Kidney (tissue), 22 donors: Measurements from ENCODE around the gene MARCHF4. TPM values are rescaled to one million over a fixed set of nuclear protein-coding genes. Genes with fewer than 3 reads are reported as not detected.
A peak's percentile ranks its signal among the peaks of the same experiment; 100 is the strongest.

ENCODE experiments used
- DNase-seq, 5 donors: peaks; one replicate each; pipeline ENCODE4 v3.0.0-alpha.2; 2013 to 2020
- FAIRE-seq: peaks from 2 replicates; lab custom pipeline; 2012; peaks lifted over from hg19 to GRCh38; lab: Jason Lieb, UNC
- H3K27ac ChIP-seq, 2 donors: one replicate each; pipeline ENCODE4 v1.7.0; 2013; ENCODE audit warnings: low read depth in 2 of 2, low read length in 2 of 2, inconsistent platforms in 1 of 2
- H3K27me3 ChIP-seq: one replicate; pipeline ENCODE4 v1.7.1; 2013; ENCODE audit warnings: low read length, inconsistent platforms; ENCODE audit not compliant: control insufficient read depth, insufficient read depth
- H3K36me3 ChIP-seq, 3 donors: one replicate each; pipeline versions ENCODE4 v1.7.0 to v1.7.1; 2013; ENCODE audit warnings: low read length in 3 of 3, control low read depth in 1 of 3, inconsistent platforms in 1 of 3; ENCODE audit not compliant: insufficient read depth in 3 of 3, control insufficient read depth in 2 of 3
- H3K4me1 ChIP-seq, 3 donors: one replicate each; pipeline versions ENCODE4 v1.7.0 to v1.7.1; 2013; ENCODE audit warnings: low read length in 3 of 3, inconsistent platforms in 1 of 3, low read depth in 1 of 3; ENCODE audit not compliant: control insufficient read depth in 2 of 3, insufficient read depth in 2 of 3
- H3K4me3 ChIP-seq, 3 donors: one replicate each; pipeline versions ENCODE4 v1.7.0 to v1.8.1; 2013; ENCODE audit warnings: low read length in 3 of 3, control low read depth in 1 of 3, inconsistent platforms in 1 of 3
- H3K9ac ChIP-seq, 3 donors: one replicate each; pipeline versions ENCODE4 v1.7.0 to v1.7.1; 2013; ENCODE audit warnings: low read length in 3 of 3, control low read depth in 1 of 3, inconsistent platforms in 1 of 3
- H3K9me3 ChIP-seq, 3 donors: one replicate each; pipeline versions ENCODE4 v1.7.0 to v1.7.1; 2013; ENCODE audit warnings: low read length in 3 of 3, control low read depth in 1 of 3, inconsistent platforms in 1 of 3; ENCODE audit not compliant: control insufficient read depth in 2 of 3, insufficient read depth in 1 of 3
- CTCF ChIP-seq: IDR thresholded peaks from 3 replicates; pipeline ENCODE4 v1.5.1; 2012; ENCODE audit warnings: mild to moderate bottlenecking, moderate library complexity, borderline replicate concordance; ENCODE audit not compliant: insufficient read depth; ENCODE audit errors: extremely low read depth
- intact Hi-C: fragments of 100-400 bp; cut with DNase I; formaldehyde crosslinking; loops from one replicate; pipeline ENCODE4 v1.11.1; 2022
- long read RNA-seq, 10 donors: library from polyadenylated mRNA in 1 of 10; unstranded in 1 of 10; transcript quantifications; one replicate each; pipeline ENCODE4 v2.0.0 and lab custom pipeline, GENCODE V29; 2021 to 2026
- polyA plus RNA-seq: library from polyadenylated mRNA; stranded (reverse); fragments of 350-450 nt; fragmentation: Illumina TruSeq; extraction: RNeasy Lipid Tissue Mini Kit (QIAGEN cat#74804); gene quantifications from one replicate; pipeline ENCODE4 v1.2.3, GENCODE V29; 2014; ENCODE audit warnings: low read depth, low replicate concordance; ENCODE audit not compliant: insufficient read depth
- total RNA-seq: library from RNA; stranded (reverse); fragmentation: NEBNext Ultra II Directional; extraction: Animal tissue kit (Norgen Biotek cat#: 25700); gene quantifications from one replicate; pipeline ENCODE4 v1.2.1, GENCODE V29; 2021
- donor health status: control.
- donor health status: control.
- donor health status: control.
- donor health status: control.
- donor health status: control.
- donor health status: DM: yes; HTN: yes; CAD: no.
- donor health status: Normal renal cell carcinoma (clear cell type).

The MARCHF4 gene
- total RNA-seq (not detected), polyA plus RNA-seq (0.09 TPM)
- long read RNA-seq, donor 1 = 0 reads
- long read RNA-seq, donor 2 = 0 reads
- long read RNA-seq, donor 3 = 0 reads
- long read RNA-seq, donor 4 = 0 reads
- long read RNA-seq, donor 5 = 0 reads
- long read RNA-seq, donor 6 = 0 reads
- long read RNA-seq, donor 7 = 0 reads
- long read RNA-seq, donor 8 = 0 reads
- long read RNA-seq, donor 9, partial matches to known transcripts = 14 of 14 reads
- long read RNA-seq, donor 9, other reads (novel, unspliced or antisense) = 0 of 14 reads
- long read RNA-seq, donor 10 = 0 reads

- H3K27ac ChIP-seq = no peak within 1 kb of the TSS
- peaks cover 16% of the 10 kb centered on the region for H3K27me3 ChIP-seq
- intact Hi-C loops = no loop called here
- H3K9ac ChIP-seq = no peak within 1 kb of the TSS
- peak within 1 kb of the TSS in 2 of 3 donors; percentile 13 to 19 for H3K4me3 ChIP-seq
- DNase-seq (peak; percentile 90 to 93 (median 92)), FAIRE-seq (no peak)
- H3K9me3 ChIP-seq = peaks cover 0 to 2% (median 0%) of the 10 kb centered on the region in 3 donors
- H3K36me3 ChIP-seq = no peaks in the 10 kb centered on the region
- peaks cover 0 to 3% (median 0%) of the 10 kb centered on the region in 3 donors for H3K4me1 ChIP-seq
- TF ChIP-seq CTCF = no peak
Measured at GRCh38 chr2:216371721-216372702, at the start of gene MARCHF4. TSS of gene MARCHF4 (minus strand) at chr2:216372483. CDS start at chr2:216370260, 2,223 bp downstream.

- Histone ChIP-seq H3K36me3 (peaks cover 25 to 45% (median 25%) of the 10 kb centered on the region in 3 donors), H3K9ac (no peak overlapping the region), H3K4me3 (no peak overlapping the region), H3K9me3 (peaks cover 0 to under 1% (median 0%) of the 10 kb centered on the region in 3 donors), H3K4me1 (no peaks in the 10 kb centered on the region), H3K27me3 (no peaks in the 10 kb centered on the region), H3K27ac (no peak overlapping the region)
- no peak for DNase-seq
- no peak for TF ChIP-seq CTCF
- intact Hi-C loops = no loop called here
- no peak for FAIRE-seq
Measured at GRCh38 chr2:216420367-216421101, 48.3 kb upstream of the MARCHF4 start.

- FAIRE-seq (no peak), DNase-seq (no peak)
- no peak for TF ChIP-seq CTCF
- Histone ChIP-seq H3K36me3 (peaks cover 18 to 37% (median 18%) of the 10 kb centered on the region in 3 donors), H3K27me3 (no peaks in the 10 kb centered on the region), H3K4me1 (no peaks in the 10 kb centered on the region), H3K9ac (no peak overlapping the region), H3K27ac (no peak overlapping the region), H3K4me3 (no peak overlapping the region), H3K9me3 (no peaks in the 10 kb centered on the region)
- intact Hi-C loops = no loop called here
Measured at GRCh38 chr2:216418981-216419380, 46.7 kb upstream of the MARCHF4 start.
